ENCODE data around the gene LPP. TPM values are rescaled to one million over a fixed set of nuclear protein-coding genes. Genes with fewer than 3 reads are reported as not detected.

The LPP gene
- total RNA-seq, 1 donor from 2014 or later: 184 TPM

DNA sequence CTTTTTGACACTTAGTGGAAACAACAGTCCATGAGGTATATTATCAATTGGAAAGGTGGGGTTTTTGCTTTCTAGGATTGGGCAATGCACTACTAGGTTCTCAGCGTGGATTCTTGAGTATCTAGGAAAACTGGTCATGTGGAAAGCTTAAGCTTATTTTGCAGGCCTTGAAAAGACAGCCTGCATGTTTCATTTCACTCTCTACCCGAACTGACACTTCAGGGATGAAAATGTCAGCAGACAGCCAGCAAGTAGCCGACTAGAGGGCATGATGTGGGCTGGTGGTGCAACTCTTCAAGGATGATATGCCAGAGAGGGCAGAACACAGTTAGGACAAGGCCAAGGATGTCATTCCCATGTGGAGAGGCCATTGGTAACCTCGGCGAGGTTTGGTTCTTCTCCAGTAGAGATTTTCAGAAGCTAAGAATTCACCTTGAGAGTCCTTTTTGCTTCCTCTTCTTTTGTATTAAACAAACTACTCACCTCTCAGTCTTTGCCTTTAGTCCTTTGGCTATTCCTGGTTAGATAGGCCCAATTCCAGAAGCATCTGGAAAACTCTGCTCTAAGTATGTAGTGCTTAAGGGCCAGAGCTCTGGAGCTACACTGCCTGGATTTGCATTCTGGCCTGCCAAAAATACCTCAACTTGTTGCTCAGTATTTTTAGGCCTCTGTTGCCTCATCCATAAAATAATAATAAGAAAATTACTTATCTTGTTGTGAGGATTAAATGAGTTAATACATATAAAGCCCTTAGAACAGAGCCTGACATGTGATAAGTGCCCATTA, 17.9 kb downstream of the LPP start:
- no peak overlapping the region for H3K4me3 Mint-ChIP-seq (ENCODE audit: unreplicated experiment)
- DNase-seq (ENCODE audit: extremely low spot score, unreplicated experiment): no peak

DNA sequence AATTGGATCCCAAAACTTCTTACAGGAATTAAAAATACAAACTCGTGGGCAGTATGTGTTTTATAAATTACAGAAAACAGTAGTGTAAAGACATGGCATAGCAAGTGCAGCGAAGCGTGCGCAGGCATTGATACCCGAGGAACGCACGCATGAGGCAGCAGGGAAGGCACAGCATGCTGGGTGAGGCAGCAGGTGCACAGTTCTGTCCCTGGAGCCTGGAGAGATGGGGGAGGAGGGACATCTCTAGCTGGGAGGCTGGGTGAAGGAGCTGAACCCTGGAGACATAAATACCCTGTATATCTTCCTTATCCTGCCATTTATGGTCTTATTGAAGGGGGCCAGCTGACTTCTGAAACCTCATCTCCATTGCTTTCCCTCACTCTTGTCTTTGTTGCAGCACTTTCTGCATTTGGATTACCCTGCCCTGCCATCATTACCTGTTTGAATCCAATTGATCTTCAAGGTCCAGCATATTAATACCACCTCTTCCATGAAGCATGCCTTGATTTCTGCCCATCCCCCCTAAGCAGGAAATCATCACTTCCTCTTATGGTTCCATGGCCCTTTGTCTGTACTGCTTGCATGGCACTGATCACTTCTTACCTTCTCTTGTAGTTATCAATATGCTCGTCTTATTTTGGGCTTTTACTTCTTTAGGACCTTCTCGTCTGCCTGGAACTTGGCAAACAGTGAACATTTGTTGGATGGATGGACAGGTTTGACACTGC, 20.5 kb downstream of the LPP start:
- H3K36me3 Mint-ChIP-seq (ENCODE audit: unreplicated experiment): peaks cover 11% of the 10 kb centered on the region
- H3K4me3 Mint-ChIP-seq (ENCODE audit: unreplicated experiment): no peak overlapping the region
- H3K4me1 Mint-ChIP-seq (ENCODE audit: unreplicated experiment): peaks cover 48% of the 10 kb centered on the region
- DNase-seq (ENCODE audit: extremely low spot score, unreplicated experiment): no peak
- TF ChIP-seq, protein P1, sequence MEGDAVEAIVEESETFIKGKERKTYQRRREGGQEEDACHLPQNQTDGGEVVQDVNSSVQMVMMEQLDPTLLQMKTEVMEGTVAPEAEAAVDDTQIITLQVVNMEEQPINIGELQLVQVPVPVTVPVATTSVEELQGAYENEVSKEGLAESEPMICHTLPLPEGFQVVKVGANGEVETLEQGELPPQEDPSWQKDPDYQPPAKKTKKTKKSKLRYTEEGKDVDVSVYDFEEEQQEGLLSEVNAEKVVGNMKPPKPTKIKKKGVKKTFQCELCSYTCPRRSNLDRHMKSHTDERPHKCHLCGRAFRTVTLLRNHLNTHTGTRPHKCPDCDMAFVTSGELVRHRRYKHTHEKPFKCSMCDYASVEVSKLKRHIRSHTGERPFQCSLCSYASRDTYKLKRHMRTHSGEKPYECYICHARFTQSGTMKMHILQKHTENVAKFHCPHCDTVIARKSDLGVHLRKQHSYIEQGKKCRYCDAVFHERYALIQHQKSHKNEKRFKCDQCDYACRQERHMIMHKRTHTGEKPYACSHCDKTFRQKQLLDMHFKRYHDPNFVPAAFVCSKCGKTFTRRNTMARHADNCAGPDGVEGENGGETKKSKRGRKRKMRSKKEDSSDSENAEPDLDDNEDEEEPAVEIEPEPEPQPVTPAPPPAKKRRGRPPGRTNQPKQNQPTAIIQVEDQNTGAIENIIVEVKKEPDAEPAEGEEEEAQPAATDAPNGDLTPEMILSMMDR (IDR thresholded peaks at IDR 0.05): no peak
- H3K9me3 Mint-ChIP-seq (ENCODE audit: unreplicated experiment): no peaks in the 10 kb centered on the region
- H3K27me3 Mint-ChIP-seq (ENCODE audit: unreplicated experiment): no peaks in the 10 kb centered on the region
- no peak overlapping the region for H3K27ac Mint-ChIP-seq (ENCODE audit: unreplicated experiment)

More for the DNA sequence above, 17.9 kb downstream of the LPP start:
- TF ChIP-seq, protein P1 (IDR thresholded peaks at IDR 0.05): no peak
- Mint-ChIP-seq H3K9me3 (ENCODE audit: unreplicated experiment) (no peaks in the 10 kb centered on the region), H3K36me3 (ENCODE audit: unreplicated experiment) (peaks cover 3% of the 10 kb centered on the region), H3K27me3 (ENCODE audit: unreplicated experiment) (no peaks in the 10 kb centered on the region), H3K4me1 (ENCODE audit: unreplicated experiment) (peaks cover 40% of the 10 kb centered on the region), H3K27ac (ENCODE audit: unreplicated experiment) (peak overlapping the region; percentile 29)

DNA sequence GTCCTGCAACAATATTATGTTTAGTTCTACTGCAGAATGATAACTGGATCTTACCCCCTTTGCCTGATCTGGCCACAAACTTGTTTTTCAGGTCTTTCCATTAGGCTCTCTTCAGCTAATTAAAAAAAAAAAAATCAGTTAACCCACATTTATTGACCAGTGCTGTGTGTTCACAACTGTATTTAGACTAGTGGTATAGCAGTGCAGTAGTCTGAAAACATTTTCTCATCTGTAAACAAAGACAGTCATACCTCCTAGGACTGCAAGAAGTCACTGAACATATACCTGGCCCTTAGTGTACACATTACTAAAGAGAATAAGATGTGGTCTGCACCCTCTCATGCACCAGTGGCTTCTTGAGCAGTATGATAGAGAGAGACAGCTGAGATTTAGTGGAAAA, 22.5 kb downstream of the LPP start:
- TF ChIP-seq, protein P1 (IDR thresholded peaks at IDR 0.05): no peak
- Mint-ChIP-seq H3K9me3 (ENCODE audit: unreplicated experiment) (no peaks in the 10 kb centered on the region), H3K4me3 (ENCODE audit: unreplicated experiment) (no peak overlapping the region), H3K36me3 (ENCODE audit: unreplicated experiment) (peaks cover 14% of the 10 kb centered on the region), H3K27ac (ENCODE audit: unreplicated experiment) (no peak overlapping the region), H3K27me3 (ENCODE audit: unreplicated experiment) (no peaks in the 10 kb centered on the region), H3K4me1 (ENCODE audit: unreplicated experiment) (peaks cover 42% of the 10 kb centered on the region)
- DNase-seq (ENCODE audit: extremely low spot score, unreplicated experiment): no peak

DNA sequence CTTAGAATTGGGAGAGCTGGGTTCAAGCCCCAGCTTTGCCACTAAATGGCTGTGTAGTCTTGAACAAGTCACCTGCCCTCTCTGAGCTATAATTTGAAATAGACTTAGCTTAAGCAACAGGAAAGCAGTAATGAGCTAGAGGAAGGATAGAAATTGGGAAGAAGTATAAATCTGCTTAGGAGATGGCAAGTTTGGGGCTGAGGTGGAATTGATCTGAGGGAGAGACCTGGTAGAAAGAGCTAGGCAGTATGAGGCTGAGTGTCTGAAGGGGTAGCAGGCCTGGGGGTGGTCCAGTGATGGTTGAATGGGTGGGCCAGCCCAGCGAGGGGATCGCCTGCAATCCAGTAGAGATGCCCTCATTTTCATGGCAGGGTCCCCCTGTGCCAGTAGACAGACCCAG, 22.9 kb downstream of the LPP start:
- no peak overlapping the region for H3K4me3 Mint-ChIP-seq (ENCODE audit: unreplicated experiment)
- no peak overlapping the region for H3K27ac Mint-ChIP-seq (ENCODE audit: unreplicated experiment)
- H3K4me1 Mint-ChIP-seq (ENCODE audit: unreplicated experiment): peaks cover 38% of the 10 kb centered on the region
- peaks cover 14% of the 10 kb centered on the region for H3K36me3 Mint-ChIP-seq (ENCODE audit: unreplicated experiment)
- H3K9me3 Mint-ChIP-seq (ENCODE audit: unreplicated experiment): no peaks in the 10 kb centered on the region
- TF ChIP-seq, protein P1 (IDR thresholded peaks at IDR 0.05): no peak
- no peak for DNase-seq (ENCODE audit: extremely low spot score, unreplicated experiment)
- H3K27me3 Mint-ChIP-seq (ENCODE audit: unreplicated experiment): no peaks in the 10 kb centered on the region

DNA sequence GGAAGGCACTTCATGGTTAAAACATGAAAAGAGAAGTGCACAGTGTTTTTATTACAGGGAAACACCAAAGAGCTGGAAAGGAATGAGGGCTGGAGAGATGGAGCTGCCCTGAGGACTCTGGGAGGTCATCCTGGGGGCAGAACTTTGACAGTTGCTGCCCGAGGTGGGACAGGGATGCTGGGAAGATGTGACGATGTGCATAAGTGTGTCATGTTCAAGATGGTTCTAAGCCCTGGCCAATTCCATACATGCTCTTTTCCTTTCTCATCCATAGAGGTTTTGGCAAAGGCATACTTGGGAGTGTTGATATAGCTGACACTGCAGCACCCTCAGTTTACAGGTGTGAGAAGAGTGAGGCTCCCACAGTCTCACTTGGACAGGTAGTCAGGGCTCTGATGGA, 23.8 kb downstream of the LPP start:
- TF ChIP-seq, protein P1 (IDR thresholded peaks at IDR 0.05): no peak
- peaks cover 38% of the 10 kb centered on the region for H3K4me1 Mint-ChIP-seq (ENCODE audit: unreplicated experiment)
- H3K36me3 Mint-ChIP-seq (ENCODE audit: unreplicated experiment): peaks cover 14% of the 10 kb centered on the region
- H3K27me3 Mint-ChIP-seq (ENCODE audit: unreplicated experiment): no peaks in the 10 kb centered on the region
- no peaks in the 10 kb centered on the region for H3K9me3 Mint-ChIP-seq (ENCODE audit: unreplicated experiment)
- DNase-seq (ENCODE audit: extremely low spot score, unreplicated experiment): no peak
- H3K4me3 Mint-ChIP-seq (ENCODE audit: unreplicated experiment): no peak overlapping the region
- peak overlapping the region; percentile 29 for H3K27ac Mint-ChIP-seq (ENCODE audit: unreplicated experiment)

Data from osteocyte (in vitro differentiated cells).